WTC11 (cell line): ENCODE measurements around the gene IL4R.

Experiments
- ATF2 ChIP-seq: sonication (generic); formaldehyde crosslinking; IDR thresholded peaks from 2 replicates; pipeline ENCODE4 v1.8.1; 2022; ENCODE audit warnings: low read depth, missing genetic modification reagents, borderline replicate concordance
- ETV6 ChIP-seq: sonication (generic); formaldehyde crosslinking; IDR thresholded peaks from 2 replicates; pipeline ENCODE4 v1.8.1; 2022; ENCODE audit warnings: mild to moderate bottlenecking, missing genetic modification reagents
- USF2 ChIP-seq: sonication (generic); formaldehyde crosslinking; IDR thresholded peaks from 2 replicates; pipeline ENCODE4 v1.8.1; 2023; ENCODE audit warnings: mild to moderate bottlenecking, missing genetic modification reagents, moderate library complexity
- TF ChIP-seq, protein P1 (sequence below): fragments of 200-600 bp; IDR thresholded peaks from 2 replicates; pipeline ENCODE4 v1.8.0; 2022; ENCODE audit warnings: antibody characterized with exemption

GRCh38 chr16:27347930-27348685 is 34.3 kb downstream of the IL4R start:
- TF ChIP-seq, protein P1, sequence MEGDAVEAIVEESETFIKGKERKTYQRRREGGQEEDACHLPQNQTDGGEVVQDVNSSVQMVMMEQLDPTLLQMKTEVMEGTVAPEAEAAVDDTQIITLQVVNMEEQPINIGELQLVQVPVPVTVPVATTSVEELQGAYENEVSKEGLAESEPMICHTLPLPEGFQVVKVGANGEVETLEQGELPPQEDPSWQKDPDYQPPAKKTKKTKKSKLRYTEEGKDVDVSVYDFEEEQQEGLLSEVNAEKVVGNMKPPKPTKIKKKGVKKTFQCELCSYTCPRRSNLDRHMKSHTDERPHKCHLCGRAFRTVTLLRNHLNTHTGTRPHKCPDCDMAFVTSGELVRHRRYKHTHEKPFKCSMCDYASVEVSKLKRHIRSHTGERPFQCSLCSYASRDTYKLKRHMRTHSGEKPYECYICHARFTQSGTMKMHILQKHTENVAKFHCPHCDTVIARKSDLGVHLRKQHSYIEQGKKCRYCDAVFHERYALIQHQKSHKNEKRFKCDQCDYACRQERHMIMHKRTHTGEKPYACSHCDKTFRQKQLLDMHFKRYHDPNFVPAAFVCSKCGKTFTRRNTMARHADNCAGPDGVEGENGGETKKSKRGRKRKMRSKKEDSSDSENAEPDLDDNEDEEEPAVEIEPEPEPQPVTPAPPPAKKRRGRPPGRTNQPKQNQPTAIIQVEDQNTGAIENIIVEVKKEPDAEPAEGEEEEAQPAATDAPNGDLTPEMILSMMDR: no peak
- TF ChIP-seq ETV6 (CRISPR knock-in tag) (no peak), USF2 (CRISPR knock-in tag) (no peak), ATF2 (no peak)
